HG03457 (cell line): ENCODE measurements around the gene AASDH.
A peak's percentile ranks its signal among the peaks of the same experiment; 100 is the strongest.

Experiments
- ATAC-seq: cut with Tn5 transposase; IDR thresholded peaks from one replicate; pipeline ENCODE4 v1.9.1; 2021; ENCODE audit warnings: moderate number of reproducible peaks; ENCODE audit not compliant: unreplicated experiment

AASDH gene

DNA sequence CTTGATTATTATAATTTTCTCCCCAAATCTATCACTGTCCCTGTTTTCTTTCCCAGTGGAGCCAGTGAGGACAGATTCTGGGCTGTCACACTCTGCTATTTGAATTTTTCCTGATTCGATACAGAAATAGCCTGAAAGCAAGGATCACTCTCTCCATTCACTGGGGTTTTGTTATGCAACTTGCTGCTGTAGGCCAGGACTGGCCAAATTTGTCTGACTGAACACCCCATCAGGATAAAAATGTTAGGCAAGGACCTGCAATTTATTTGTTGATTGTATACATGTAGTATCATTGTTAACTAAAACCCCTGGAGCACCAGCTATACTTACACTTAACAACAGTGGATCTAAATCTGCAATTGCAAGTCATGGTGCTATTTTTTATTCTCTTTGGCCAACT lies 68.7 kb downstream of the AASDH start:
- no peak for ATAC-seq

DNA sequence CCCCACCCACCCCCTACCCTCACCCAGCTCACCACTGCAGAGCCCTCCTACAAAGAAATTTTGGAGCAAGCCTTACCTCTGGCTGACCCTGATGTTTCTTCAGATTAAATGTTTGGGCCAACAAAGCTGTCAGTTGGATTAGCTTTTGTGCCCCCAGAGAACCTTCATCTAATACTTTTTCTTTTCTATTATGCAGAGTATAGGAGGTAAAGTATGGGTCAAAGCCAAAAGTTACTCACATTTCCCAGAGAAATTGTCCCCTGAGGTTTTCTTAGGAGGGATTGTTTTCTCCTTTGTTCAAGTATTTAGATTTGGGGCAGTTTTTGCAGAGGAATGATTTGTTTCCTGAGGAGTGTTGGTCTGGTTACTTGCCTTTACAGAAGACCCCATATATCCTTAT lies 69.5 kb downstream of the AASDH start:
- no peak for ATAC-seq

DNA sequence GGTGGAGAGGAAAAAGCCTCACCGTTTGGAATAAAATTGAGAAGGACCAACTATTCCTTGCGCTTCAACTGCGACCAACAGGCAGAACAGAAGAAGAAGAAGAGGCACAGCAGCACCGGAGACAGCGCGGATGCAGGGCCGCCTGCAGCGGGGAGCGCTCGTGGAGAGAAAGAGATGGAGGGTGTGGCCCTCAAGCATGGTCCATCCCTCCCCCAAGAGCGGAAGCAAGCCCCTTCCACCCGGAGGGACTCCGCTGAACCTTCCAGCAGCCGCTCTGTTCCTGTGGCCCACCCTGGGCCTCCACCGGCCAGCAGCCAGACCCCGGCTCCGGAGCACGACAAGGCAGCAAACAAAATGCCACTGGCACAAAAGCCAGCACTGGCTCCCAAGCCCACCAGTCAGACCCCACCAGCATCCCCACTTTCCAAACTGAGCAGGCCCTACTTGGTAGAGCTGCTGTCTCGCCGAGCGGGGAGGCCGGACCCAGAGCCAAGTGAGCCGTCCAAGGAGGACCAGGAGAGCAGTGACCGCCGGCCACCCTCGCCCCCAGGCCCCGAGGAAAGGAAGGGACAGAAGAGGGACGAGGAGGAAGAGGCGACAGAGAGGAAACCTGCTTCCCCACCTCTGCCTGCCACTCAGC lies 71.2 kb downstream of the AASDH start:
- ATAC-seq: no peak

DNA sequence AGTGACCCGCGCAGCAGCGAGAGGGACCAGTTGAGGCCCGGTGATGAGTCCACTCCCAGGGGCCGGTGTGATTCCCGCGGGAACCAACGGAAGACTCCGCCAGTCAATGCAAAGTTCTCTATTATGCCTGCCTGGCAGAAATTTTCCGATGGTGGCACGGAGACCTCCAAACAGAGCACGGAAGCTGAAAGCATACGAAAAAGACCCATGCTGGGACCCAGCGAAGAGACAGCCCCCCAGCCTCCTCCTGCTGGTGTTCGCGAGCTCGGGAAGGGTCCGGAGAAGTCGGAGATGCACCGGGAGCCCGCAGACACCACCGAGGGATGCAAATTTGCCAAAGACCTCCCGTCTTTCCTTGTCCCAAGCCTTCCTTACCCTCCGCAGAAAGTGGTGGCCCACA lies 71.7 kb downstream of the AASDH start:
- ATAC-seq: no peak

DNA sequence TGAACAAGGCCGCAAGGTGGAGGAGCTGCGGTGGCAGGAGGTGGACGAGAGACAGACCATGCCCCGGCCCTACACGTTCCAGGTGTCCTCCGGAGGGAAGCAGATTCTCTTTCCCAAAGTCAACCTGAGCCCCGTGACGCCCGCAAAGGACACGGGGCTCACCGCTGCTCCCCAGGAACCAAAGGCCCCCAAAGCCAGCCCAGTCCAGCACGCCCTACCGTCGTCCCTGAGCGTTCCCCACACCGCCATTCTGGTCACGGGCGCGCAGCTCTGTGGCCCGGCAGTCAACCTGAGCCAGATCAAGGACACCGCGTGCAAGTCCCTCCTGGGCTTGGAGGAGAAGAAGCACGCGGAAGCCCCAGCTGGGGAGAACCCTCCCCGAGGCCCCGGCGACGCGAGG lies 72.2 kb downstream of the AASDH start:
- ATAC-seq: no peak

DNA sequence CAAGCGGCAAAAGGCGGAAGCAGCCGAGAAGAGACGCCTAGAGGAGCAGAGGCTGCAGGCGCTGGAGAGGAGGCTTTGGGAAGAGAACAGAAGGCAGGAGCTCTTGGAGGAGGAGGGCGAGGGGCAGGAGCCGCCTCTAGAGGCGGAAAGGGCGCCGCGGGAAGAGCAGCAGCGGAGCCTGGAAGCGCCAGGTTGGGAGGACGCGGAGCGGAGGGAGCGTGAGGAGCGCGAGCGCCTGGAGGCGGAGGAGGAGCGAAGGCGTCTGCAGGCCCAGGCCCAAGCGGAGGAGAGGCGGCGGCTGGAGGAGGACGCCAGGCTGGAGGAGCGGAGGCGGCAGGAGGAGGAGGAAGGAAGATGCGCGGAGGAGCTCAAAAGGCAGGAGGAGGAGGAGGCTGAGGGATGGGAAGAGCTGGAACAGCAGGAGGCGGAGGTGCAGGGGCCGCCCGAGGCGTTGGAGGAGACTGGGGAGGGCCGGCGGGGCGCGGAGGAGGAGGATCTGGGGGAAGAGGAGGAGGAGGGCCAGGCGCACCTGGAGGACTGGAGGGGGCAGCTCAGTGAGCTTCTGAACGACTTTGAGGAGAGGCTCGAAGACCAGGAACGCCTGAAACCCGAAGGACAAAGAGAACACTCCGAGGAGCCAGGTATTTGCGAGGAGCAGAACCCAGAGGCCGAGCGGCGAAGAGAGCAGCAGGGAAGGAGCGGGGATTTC lies 72.9 kb downstream of the AASDH start:
- ATAC-seq: no peak

DNA sequence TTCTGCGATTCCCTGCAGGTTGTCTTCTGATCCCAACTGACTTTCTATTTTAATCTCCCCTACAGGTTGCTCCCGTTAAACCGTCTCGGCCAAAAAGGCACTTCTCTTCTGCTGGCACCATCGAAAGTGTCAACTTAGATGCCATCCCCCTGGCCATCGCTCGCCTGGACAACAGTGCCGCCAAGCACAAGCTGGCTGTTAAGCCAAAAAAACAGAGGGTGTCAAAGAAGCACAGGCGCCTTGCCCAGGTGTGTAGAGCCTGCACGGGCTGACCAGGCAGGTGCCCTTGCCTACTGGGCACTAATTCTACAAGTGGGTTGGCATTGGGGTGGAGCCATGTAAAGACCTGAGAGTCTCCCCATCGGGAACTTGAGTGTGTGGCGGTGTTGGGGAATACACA lies 74.2 kb downstream of the AASDH start:
- ATAC-seq: no peak

DNA sequence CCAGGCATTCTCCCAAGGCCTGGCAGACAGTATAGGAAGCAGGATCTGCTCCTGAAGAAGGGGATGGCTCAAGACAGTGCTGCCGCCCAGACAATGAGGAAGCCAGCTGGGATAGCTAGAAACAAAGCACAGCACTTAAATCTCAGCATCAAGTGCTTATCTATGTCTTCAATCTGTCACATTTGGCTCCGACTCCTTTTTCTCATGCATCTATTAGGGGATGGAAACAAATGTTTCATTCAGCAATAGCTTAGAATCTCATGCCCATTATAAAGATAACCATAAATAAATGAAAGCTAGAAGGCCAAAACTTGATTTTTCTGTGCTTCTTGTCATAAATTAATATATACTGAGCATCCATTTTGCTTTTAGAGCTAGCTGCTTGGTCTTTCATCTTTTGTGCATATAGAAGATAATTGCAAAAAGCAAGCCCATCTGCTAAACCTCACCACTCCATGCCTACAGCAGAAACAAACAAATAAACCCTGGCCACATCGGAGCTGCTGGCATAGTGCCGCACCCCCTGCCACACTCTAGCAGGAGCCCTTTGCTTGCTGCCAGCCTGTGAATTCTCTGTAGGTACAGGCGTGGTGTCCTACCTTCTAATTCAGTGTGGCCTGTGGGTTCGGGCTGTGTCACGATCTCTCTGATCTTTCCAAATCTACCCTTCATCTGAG lies 75.9 kb downstream of the AASDH start:
- ATAC-seq: no peak

DNA sequence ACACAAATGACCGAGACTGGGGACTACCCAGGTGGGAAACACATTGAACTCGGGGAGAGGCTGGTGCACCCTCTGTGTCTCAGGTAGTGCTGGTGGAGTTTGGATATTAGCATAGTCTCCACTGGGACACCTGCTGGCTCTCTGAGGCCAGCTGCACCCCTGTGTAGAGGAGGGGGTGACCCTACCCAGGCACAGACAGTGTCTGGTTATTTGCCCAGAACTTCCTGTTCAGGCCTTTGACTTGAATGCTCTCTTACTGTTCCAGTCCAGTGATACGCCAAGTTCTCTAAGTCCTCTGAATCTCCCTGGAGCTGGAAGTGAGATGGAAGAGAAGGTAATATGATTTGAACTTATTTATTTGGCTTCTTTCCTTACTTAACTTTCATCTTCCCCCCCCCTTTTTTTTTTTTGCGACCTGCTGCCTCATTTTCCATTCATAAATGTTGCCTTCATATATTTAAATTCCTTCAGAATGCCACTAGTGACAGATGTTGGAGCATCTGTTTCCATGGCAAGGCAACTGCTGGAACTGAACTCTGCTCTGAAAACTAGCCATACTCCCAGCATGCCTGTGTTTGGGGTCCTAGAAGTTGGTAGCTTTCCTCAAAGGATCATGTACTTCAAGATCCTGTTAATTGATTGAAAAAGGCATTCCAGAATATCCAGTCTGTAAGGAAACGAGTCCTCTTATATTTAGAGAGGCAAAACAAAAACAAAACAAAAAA lies 76.7 kb downstream of the AASDH start:
- no peak for ATAC-seq

DNA sequence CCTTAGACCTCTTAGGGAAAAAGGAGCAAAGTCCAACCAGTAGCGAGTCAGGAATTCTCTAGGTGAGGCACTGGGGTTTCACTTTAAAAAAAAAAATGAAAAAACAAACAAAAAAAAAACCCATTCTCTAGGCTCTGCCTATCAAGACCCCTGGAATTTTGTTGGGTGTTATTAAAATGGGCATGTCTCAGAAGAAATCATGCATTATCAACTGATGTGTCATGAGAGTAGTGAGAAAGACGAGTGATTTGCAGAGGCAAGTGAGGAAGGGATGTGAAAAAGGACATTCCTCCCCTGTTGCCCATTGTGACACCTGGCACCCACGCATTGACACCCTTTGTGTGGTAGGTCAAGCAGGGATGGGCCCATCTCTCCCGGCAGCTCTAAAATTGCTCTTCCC lies 78.9 kb downstream of the AASDH start:
- no peak for ATAC-seq

DNA sequence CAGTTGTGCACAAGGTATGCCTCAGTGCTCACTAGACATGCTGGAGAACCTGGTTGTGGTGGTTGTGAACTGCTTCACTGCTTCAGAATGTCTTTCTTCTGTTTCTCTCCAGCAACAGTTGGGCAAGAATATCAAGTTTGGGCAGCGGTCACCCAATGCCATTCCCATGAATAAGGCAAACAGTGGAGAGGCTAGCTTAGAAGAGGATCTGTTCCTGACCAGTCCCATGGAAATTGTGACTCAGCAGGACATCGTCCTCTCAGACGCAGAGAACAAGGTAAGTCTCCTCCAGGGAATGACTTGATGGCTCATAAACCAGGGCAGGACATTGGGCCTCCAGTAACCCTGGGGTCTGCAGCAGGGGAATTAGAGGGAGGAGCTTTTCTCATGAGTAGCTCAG lies 79.9 kb downstream of the AASDH start:
- ATAC-seq: no peak

DNA sequence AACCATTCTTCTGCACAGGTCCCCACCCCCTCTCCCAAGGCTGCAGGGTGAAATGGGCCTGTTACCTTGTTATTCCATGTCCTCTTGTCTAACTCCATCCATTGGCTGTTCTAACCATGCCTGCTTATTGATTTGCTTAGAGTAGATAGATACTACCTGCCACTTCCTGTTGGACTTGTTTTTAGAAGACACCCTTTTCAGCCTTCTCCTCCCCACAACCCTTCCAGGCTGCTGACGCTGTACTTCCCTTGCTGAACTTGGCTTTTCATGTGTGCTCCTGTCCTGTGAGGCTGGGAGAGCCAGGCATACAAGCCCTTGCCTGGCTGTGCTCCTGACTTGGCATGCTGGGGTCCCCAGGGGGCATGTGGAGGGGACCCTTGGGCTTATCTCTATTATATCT lies 81.9 kb downstream of the AASDH start:
- no peak for ATAC-seq

DNA sequence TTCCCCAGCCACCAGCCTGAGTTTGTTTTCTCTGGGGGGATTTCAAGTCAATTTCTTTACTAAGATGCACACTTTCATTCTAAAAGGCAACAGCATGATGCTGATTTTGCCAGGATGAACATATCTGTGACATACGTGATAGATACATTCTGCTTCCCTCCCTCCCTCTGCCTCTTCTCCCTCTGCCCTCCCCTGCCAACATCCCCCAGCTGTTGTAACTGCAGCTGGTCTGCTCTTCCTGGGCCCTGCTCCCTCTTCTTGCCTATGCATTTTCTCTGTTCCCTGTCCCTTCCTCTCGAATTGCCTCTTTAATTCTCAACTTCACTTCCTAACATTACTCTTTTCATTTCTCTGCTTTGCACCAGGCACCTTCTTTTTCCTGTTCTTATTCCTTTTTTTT lies 83.4 kb downstream of the AASDH start:
- no peak for ATAC-seq

DNA sequence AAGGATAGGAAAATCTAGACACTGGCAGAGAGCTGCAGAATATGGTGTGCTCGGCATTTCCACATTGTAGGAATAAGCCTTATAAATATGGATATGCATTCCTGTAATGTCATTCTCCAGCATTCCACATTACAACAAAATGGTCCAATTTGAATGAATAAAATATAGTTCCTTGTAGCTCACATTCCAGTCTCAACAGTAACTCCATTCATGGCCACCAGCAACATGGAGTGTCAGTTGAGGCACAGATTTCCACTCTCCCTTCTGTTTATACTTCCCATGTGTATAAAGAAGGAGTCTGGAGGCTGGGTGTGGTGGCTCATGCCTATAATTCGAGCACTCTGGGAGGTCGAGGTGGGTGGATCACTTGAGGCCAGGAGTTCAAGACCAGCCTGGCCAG lies 84.5 kb downstream of the AASDH start:
- ATAC-seq: no peak

DNA sequence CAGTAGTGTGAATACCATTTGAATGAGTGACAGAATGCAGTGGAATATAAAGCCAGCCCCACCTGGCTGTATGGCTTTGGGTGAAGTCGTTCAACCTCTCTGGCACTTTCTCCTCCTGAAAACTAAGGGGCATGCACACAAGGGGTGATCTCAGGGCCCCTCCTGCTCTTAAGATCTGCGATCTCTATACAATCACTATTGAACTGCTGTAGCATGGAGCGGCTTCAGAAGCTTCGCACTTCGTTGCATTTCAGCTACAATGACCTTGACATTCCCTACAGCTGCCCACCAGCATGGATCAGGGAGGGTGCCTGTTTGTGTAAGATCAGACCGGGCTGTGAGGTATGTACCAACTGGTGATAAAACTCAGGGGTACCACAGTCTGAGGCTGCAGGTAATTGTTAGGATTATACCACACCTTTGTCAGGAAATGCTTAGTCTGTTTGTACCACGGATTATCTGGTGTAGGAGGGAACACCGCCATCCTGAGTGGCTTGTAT lies 85.2 kb downstream of the AASDH start:
- ATAC-seq: no peak

DNA sequence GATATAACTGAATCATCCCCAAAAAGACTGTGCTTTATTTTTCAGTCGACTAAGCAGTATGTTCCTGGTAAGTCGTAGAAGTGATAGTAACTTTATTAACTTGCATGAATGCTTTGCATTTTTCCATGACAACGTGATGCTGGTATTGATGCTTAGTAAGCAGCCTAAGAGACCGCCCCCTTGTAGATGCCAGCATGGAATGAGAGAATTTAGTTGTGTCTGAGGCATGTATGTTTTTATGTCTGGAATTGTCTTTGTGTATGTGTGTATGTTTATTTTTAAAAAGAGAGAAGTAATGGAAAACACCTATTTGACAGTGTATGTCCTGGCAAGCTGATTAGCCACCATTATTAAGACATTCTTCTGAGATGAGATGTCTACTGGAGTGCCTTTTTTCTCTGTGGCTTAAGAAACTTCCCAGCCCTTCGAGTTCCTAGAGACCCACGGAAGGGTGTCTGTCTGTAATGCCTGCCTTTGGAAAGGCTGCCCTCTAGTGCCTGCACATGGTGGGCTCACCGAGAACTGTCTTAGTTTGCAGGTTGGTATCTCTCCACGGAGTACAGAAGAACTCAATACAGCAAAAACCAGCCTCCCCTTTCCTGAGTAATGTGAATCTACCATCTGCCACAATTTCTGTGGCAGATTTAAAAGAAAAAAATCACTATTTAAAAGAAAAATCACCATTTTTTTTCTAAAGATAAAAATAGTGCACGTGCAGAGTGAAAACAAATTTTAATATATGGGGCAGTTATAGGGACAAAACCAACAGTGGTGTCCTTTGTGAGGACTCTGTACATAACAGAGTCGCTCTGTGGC lies 85.9 kb downstream of the AASDH start:
- ATAC-seq: peak; percentile 72

DNA sequence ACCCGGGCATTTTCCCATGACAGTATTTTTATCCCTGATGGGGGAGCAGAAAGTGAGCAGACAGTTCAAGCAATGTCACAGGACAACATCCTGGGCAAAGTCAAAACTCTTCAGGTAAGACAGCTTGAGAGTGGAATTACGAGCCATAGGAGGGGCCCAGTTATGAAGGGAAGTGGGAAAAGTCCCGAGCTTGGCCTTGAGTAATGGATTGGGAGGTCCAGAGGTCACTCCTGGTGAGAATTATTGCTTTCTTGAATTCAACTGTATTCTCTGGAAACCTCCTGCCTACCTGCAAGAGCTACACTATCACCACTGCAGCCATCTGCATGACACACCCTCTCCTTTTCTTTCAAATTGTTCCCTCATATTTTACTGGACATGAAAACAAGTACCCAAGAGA lies 89.1 kb downstream of the AASDH start:
- no peak for ATAC-seq

DNA sequence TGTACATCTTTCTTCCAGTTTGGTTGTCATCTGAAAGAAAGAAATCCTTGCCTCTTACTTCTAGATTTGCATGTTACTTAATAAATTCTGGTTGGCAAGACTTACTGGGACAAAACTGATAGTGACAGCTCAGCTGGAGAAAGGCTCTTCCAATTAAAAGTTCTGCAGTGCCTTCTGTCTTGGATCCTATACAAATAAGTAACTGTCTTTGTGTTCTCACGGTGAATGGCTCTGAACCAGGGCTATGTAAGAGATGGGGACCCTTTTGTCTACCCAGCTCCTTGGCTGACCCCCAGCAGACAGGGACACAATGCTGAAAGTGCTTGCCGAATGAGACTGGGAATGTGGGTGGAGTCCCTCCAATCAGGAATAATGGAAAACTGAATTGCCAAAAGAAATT lies 89.5 kb downstream of the AASDH start:
- no peak for ATAC-seq

DNA sequence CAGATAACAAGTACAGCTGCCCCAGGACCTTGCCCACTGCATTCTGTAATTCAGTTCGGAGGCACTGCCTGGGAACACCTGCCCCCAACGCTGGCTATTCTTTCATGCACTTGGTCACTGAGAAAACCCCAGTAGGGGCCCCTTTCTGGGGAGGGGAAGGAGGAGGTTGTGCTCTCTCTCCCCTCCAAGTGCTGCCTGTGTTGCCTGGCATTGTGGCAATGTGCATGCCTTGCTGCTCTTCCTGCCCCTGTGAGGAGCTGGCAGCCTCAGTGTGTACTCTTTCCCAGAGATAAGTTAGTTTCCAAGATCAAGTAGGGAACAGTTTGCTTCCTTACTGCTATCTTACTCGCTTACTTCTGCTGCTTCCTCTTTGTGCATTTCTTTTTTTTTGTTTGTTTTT lies 90.8 kb downstream of the AASDH start:
- ATAC-seq: no peak

DNA sequence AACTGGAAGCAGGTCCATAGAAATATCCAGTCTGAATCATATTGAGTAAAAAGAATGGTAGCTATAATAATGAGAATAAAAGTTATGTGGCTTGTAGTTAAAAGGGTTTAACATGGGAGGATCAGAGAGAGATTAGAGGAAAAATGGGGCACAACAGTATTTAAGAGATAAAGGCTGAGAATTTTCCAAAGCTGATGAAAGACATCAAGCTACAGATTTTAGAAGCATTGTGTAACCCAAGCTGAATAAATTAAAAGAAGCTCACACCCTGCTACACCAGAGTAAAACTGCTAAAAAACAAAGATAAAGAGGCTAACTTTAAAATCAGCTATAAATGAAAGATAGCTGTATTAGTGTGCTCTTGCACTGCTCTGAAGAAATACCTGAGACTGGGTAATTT lies 94.2 kb downstream of the AASDH start:
- no peak for ATAC-seq

DNA sequence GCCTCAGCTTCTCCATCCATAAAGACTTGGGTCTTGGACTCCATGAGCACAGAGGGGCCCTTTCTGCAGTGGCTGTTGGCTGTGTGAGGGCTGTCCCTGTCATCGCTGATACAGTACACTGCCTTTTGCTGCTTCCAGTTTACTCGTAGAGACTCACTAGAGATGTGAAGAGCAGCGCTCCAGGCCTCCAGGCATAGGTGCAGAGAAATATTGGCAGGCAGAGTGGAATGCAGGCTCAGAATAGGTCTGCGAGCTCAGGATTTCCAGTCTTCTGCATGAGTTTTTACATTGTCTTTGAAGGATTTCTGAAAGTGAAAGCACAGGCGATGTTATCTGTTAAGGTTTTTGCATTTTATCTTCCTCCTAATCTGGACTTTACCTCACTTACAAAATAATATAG lies 97.4 kb downstream of the AASDH start:
- ATAC-seq: no peak
